DND-41 (cell line): ENCODE measurements around the gene PSMD2.

Experiments used
- CTCF ChIP-seq: IDR thresholded peaks from 2 replicates; pipeline ENCODE4 v1.5.1; 2012; ENCODE audit warnings: borderline replicate concordance, low read length, moderate library complexity, mild to moderate bottlenecking; ENCODE audit not compliant: poor library complexity, severe bottlenecking; ENCODE audit errors: extremely low read depth
- EZH2 ChIP-seq: IDR thresholded peaks from 3 replicates; pipeline ENCODE4 v1.6.1; 2012; ENCODE audit warnings: borderline replicate concordance, low read depth, mild to moderate bottlenecking, moderate library complexity, low read length, inconsistent platforms; ENCODE audit not compliant: severe bottlenecking

- TF ChIP-seq CTCF (no peak), EZH2 (no peak)
Observed at GRCh38 chr3:184259878-184260723, 38.9 kb upstream of the PSMD2 start.
